Effector memory CD8-positive, alpha-beta T cell (primary cell): ENCODE results near the gene PIK3R1.
A peak's percentile ranks its signal among the peaks of the same experiment; 100 is the strongest.
"Not testable (repeated sequence)": the region's sequence is repeated elsewhere in the genome, so short reads cannot be mapped to it uniquely, and the experiment has no call there.

Experiments used
- ATAC-seq: fragments of 150-1000 bp; cut with Tn5 transposase; replicated peaks from 2 replicates; pipeline ENCODE4 v1.10.0; 2021; ENCODE audit warnings: mild to moderate bottlenecking, moderate library complexity
- DNase-seq, 3 experiments: peaks; one replicate each; pipeline ENCODE4 v3.0.0; 2021
- H3K27ac Mint-ChIP-seq, 2 donors: one replicate each; pipeline ENCODE4 v1.8.0; 2022; ENCODE audit warnings: mild to moderate bottlenecking in 2 of 2, mixed read lengths in 2 of 2, moderate library complexity in 2 of 2
- H3K27me3 Mint-ChIP-seq, 2 donors: one replicate each; pipeline ENCODE4 v1.8.0; 2022; ENCODE audit warnings: mixed read lengths in 2 of 2
- H3K36me3 Mint-ChIP-seq: one replicate; pipeline ENCODE4 v1.8.0; 2022; ENCODE audit warnings: mild to moderate bottlenecking, moderate library complexity, mixed read lengths; ENCODE audit not compliant: insufficient read depth
- H3K4me1 Mint-ChIP-seq, 2 donors: one replicate each; pipeline ENCODE4 v1.8.0; 2022; ENCODE audit warnings: low read depth in 2 of 2, mixed read lengths in 2 of 2
- H3K4me3 Mint-ChIP-seq, 2 donors: one replicate each; pipeline ENCODE4 v1.8.0; 2022; ENCODE audit warnings: mild to moderate bottlenecking in 2 of 2, mixed read lengths in 2 of 2, moderate library complexity in 2 of 2
- H3K9me3 Mint-ChIP-seq, 2 donors: one replicate each; pipeline ENCODE4 v1.8.0; 2022; ENCODE audit warnings: mixed read lengths in 2 of 2

PIK3R1 gene

GRCh38 chr5:68182094-68182493 lies 33.5 kb upstream of the PIK3R1 start:
- Mint-ChIP-seq H3K9me3 (no peaks in the 10 kb centered on the region), H3K4me3 (no peak overlapping the region), H3K27me3 (no peaks in the 10 kb centered on the region), H3K4me1 (peaks cover 0 to 3% of the 10 kb centered on the region in 2 donors), H3K36me3 (no peaks in the 10 kb centered on the region), H3K27ac (no peak overlapping the region)
- ATAC-seq, result no peak
- no peak for DNase-seq

- Mint-ChIP-seq H3K27me3 (no peaks in the 10 kb centered on the region), H3K36me3 (no peaks in the 10 kb centered on the region), H3K4me1 (no peaks in the 10 kb centered on the region), H3K9me3 (no peaks in the 10 kb centered on the region), H3K27ac (no peak overlapping the region), H3K4me3 (no peak overlapping the region)
- DNase-seq (no peak), ATAC-seq (no peak)
Observed at GRCh38 chr5:68182534-68182933, 33.0 kb upstream of the PIK3R1 start.

DNA sequence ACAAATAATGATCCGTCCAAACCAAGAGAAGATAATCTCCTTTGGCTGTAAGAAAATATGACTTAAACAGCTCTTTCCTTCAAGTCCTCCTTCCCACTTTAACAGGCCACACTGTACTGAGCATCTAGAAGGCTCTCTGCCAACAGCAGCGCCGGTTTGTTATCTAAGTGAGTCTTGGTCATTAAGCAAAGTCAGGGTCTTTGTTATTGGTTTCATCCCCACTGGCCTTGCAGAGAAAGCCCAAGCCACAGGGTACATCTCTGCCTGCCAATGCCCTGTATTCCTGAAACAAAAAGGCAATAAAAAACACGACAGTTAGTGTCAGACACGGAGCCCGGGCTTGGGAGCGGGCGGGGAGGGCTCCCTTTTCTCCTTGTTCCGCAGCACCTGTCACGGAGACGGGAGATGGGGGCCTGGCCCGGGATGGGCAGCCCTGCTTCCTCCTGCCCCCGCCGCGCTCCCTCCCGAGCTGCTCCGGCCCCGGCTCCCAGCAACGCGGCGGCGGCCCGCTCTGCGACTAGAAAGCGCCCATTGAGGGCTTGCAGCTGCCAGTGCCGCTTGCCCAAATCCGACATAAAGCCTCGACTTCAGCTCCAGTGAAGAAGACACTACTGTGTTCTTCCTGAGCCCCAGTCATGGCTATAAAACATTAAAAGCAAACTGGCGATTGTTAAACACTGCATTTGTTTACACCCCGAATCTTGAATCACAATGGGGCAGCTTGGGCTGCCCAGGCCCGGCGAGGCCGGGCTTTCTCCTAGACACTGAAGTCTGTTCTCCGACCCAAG lies 28.1 kb upstream of the PIK3R1 start:
- ATAC-seq, result no peak
- Mint-ChIP-seq H3K27ac (no peak overlapping the region), H3K9me3 (no peaks in the 10 kb centered on the region)

DNA sequence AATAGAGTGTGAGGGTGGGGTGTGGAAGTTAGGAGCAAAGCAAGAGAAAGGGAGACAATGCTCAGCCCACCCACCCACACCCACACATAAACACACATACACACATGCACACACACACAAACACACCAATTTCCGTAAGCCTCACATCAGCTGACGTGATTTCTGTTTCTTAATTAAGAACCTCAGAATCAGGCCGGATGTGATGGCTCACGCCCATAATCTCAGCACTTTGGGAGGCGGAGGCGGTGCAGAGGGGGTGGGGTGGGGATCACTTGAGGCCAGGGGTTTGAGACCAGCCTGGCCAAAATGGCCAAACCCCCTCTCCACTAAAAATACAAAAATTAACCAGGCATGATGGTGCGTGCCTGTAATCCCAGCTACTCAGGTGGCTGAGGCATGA lies 26.4 kb upstream of the PIK3R1 start:
- DNase-seq (peak in 1 of 3 experiments; percentile 10), ATAC-seq (peak; percentile 43)
- Mint-ChIP-seq H3K9me3 (no peaks in the 10 kb centered on the region), H3K36me3 (no peaks in the 10 kb centered on the region), H3K4me1 (peaks cover 0 to 11% of the 10 kb centered on the region in 2 donors), H3K27me3 (no peaks in the 10 kb centered on the region), H3K27ac (peak overlapping the region in 1 of 2 donors; percentile 0), H3K4me3 (peak overlapping the region in 1 of 2 donors; percentile 4)

More for the DNA sequence above, 28.1 kb upstream of the PIK3R1 start:
- no peak for DNase-seq
- H3K4me3 Mint-ChIP-seq, result no peak overlapping the region
- no peaks in the 10 kb centered on the region for H3K36me3 Mint-ChIP-seq
- peaks cover 0 to 4% of the 10 kb centered on the region in 2 donors for H3K4me1 Mint-ChIP-seq
- H3K27me3 Mint-ChIP-seq, result no peaks in the 10 kb centered on the region

DNA sequence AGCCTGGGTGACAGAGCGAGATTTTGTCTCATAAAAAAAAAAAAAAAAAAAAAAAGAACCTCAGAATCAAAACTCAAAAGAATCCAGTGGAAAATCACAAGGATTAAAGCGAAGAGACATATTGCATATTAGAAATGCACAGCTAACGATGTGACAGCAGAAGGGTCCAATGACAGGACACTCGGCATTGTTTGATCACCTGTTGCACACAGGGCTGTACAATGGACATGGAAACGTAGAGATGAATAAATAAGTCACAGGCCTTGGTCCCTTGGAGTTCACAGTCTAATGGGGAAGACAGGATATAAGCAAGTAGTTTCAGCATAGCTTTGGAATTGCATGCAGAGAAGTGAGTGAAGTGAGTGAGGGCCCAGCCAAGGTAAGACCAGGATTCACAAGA lies 25.9 kb upstream of the PIK3R1 start:
- Mint-ChIP-seq H3K27me3 (no peaks in the 10 kb centered on the region), H3K27ac (peak overlapping the region in 1 of 2 donors; percentile 0), H3K4me1 (peaks cover 0 to 11% of the 10 kb centered on the region in 2 donors), H3K36me3 (no peaks in the 10 kb centered on the region), H3K4me3 (no peak overlapping the region), H3K9me3 (no peaks in the 10 kb centered on the region)
- DNase-seq (no peak), ATAC-seq (no peak)

- no peak overlapping the region for H3K4me3 Mint-ChIP-seq
- no peaks in the 10 kb centered on the region for H3K36me3 Mint-ChIP-seq
- DNase-seq, result no peak
- no peak for ATAC-seq
- H3K9me3 Mint-ChIP-seq, result no peaks in the 10 kb centered on the region
- no peak overlapping the region for H3K27ac Mint-ChIP-seq
- H3K27me3 Mint-ChIP-seq, result no peaks in the 10 kb centered on the region
- peaks cover 0 to 14% of the 10 kb centered on the region in 2 donors for H3K4me1 Mint-ChIP-seq
Observed at GRCh38 chr5:68190619-68191018, 24.9 kb upstream of the PIK3R1 start.

GRCh38 chr5:68191083-68191791 lies 24.3 kb upstream of the PIK3R1 start:
- no peak for DNase-seq
- Mint-ChIP-seq H3K4me1 (peaks cover 0 to 14% of the 10 kb centered on the region in 2 donors), H3K27ac (no peak overlapping the region), H3K4me3 (no peak overlapping the region), H3K9me3 (no peaks in the 10 kb centered on the region), H3K36me3 (no peaks in the 10 kb centered on the region), H3K27me3 (no peaks in the 10 kb centered on the region)
- ATAC-seq, result no peak

DNA sequence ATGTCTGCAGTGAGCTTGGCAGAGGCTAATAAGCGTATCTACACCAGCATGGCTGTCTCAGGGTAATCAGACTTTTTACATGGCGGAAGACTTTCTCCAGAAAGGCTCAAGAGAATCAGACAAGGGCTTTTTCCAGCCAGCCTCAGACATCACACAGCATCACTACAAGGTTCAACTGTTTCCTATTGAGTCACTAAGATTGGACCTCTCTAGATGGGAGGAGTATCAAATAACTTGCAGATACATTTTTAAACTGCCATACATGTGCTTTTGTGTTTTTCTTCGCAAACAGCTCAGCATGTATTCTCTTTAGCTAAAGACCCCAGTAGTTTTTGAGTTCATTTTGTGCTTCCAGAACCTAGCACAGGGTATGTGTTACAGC lies 22.9 kb upstream of the PIK3R1 start:
- H3K9me3 Mint-ChIP-seq, result no peaks in the 10 kb centered on the region
- ATAC-seq, result no peak
- H3K4me1 Mint-ChIP-seq, result peaks cover 0 to 14% of the 10 kb centered on the region in 2 donors
- no peak overlapping the region for H3K4me3 Mint-ChIP-seq
- H3K27ac Mint-ChIP-seq, result no peak overlapping the region
- no peak for DNase-seq
- H3K27me3 Mint-ChIP-seq, result no peaks in the 10 kb centered on the region
- no peaks in the 10 kb centered on the region for H3K36me3 Mint-ChIP-seq

- no peaks in the 10 kb centered on the region for H3K9me3 Mint-ChIP-seq
- H3K36me3 Mint-ChIP-seq, result no peaks in the 10 kb centered on the region
- DNase-seq (no peak), ATAC-seq (no peak)
- H3K4me1 Mint-ChIP-seq, result peaks cover 0 to 14% of the 10 kb centered on the region in 2 donors
- no peak overlapping the region for H3K27ac Mint-ChIP-seq
- no peaks in the 10 kb centered on the region for H3K27me3 Mint-ChIP-seq
- no peak overlapping the region for H3K4me3 Mint-ChIP-seq
Observed at GRCh38 chr5:68193481-68194036, 22.0 kb upstream of the PIK3R1 start.

- no peak for DNase-seq
- ATAC-seq, result no peak
- H3K27ac Mint-ChIP-seq, result no peak overlapping the region
- no peak overlapping the region for H3K4me3 Mint-ChIP-seq
- H3K27me3 Mint-ChIP-seq, result no peaks in the 10 kb centered on the region
- H3K4me1 Mint-ChIP-seq, result peaks cover 0 to 11% of the 10 kb centered on the region in 2 donors
- no peaks in the 10 kb centered on the region for H3K9me3 Mint-ChIP-seq
- H3K36me3 Mint-ChIP-seq, result no peaks in the 10 kb centered on the region
Observed at GRCh38 chr5:68194386-68194785, 21.2 kb upstream of the PIK3R1 start.

GRCh38 chr5:68195137-68195536 lies 20.4 kb upstream of the PIK3R1 start:
- peaks cover 0 to 11% of the 10 kb centered on the region in 2 donors for H3K4me1 Mint-ChIP-seq
- no peak overlapping the region for H3K4me3 Mint-ChIP-seq
- no peaks in the 10 kb centered on the region for H3K9me3 Mint-ChIP-seq
- no peak overlapping the region for H3K27ac Mint-ChIP-seq
- H3K27me3 Mint-ChIP-seq, result no peaks in the 10 kb centered on the region
- DNase-seq (no peak), ATAC-seq (no peak)
- H3K36me3 Mint-ChIP-seq, result no peaks in the 10 kb centered on the region

GRCh38 chr5:68196876-68197275 lies 18.7 kb upstream of the PIK3R1 start:
- no peaks in the 10 kb centered on the region for H3K9me3 Mint-ChIP-seq
- no peaks in the 10 kb centered on the region for H3K27me3 Mint-ChIP-seq
- DNase-seq (no peak), ATAC-seq (peak; percentile 50)
- H3K4me1 Mint-ChIP-seq, result peaks cover 0 to 11% of the 10 kb centered on the region in 2 donors
- no peak overlapping the region for H3K4me3 Mint-ChIP-seq
- no peak overlapping the region for H3K27ac Mint-ChIP-seq
- no peaks in the 10 kb centered on the region for H3K36me3 Mint-ChIP-seq

DNA sequence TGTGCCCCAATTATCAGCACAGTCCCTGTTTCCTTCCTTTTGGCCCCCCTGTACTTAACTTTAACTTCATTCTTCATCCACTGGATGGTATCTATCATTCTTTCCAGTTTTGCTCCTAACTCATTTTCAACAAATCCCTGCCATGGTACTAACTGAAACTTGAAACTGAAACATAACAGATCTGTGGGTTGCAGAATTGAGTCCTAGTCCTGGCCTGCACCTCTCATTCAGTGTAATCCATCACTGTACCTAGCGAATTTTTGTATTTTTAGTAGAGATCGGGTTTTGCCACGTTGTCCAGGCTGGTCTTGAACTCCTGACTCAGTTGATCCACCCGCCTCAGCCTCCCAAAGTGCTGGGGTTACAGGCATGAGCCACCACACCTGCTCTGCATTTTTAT lies 15.3 kb upstream of the PIK3R1 start:
- ATAC-seq (no peak), DNase-seq (no peak)
- Mint-ChIP-seq H3K36me3 (no peaks in the 10 kb centered on the region), H3K27me3 (peaks cover 10 to 14% of the 10 kb centered on the region in 2 donors), H3K4me3 (no peak overlapping the region), H3K27ac (no peak overlapping the region), H3K4me1 (peaks cover 0 to 1% of the 10 kb centered on the region in 2 donors), H3K9me3 (no peaks in the 10 kb centered on the region)

DNA sequence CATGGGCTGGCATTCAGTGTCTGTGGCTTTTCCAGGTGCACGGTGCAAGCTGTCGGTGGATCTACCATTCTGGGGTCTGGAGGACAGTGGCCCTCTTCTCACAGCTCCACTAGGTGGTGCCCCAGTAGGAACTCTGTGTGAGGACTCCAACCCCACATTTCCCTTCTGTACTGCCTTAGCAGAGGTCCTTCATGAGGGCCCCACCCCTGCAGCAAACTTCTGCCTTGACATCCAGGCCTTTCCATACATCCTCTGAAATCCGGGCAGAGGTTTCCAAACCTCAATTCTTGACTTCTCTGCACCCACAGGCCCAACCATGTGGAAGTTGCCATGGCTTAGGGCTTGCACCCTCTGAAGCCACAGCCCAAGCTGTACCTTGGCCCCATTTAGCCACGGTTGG lies 4.9 kb upstream of the PIK3R1 start:
- peaks cover 19 to 28% of the 10 kb centered on the region in 2 donors for H3K27me3 Mint-ChIP-seq

More for the DNA sequence above, 4.9 kb upstream of the PIK3R1 start:
- not testable (repeated sequence) for H3K9me3 Mint-ChIP-seq, H3K27ac Mint-ChIP-seq, H3K36me3 Mint-ChIP-seq, H3K4me1 Mint-ChIP-seq, DNase-seq, ATAC-seq, H3K4me3 Mint-ChIP-seq
